ENCODE measurements around the gene LYPLAL1. TPM values are rescaled to one million over a fixed set of nuclear protein-coding genes. Genes with fewer than 3 reads are reported as not detected.
"Not testable (repeated sequence)": the region's sequence is repeated elsewhere in the genome, so short reads cannot be mapped to it uniquely, and the experiment has no call there.

The LYPLAL1 gene
- total RNA-seq, 4 donors from 2014 or later: 7.2 to 26.6 (median 20.6) TPM

DNA sequence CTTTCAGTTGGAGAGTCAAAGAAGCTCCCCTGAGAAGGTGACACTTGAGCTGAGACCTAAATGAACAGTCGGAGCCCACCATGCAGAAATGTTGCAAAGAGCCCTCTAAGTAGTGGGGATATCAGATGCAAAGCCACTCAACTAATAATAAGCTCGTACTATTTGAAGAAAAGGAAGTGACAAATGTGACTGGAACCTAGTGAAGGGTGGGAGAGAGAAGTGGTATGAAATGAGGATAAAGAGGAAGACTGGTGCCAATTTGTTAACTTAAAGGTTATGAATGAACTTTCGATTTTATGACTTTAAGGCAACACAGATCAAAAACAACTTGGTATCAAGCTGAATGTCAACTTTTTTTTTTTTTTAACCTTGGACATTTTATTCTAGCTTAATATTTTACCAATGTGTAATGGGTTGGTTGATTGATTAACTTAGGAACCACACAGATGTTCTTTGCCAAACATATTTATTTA is 14.7 kb downstream of the LYPLAL1 start:
- DNase-seq (ENCODE audit: low spot score) (no peak), ATAC-seq (ENCODE audit: low FRiP score) (no peak)
- TF ChIP-seq, protein P1, sequence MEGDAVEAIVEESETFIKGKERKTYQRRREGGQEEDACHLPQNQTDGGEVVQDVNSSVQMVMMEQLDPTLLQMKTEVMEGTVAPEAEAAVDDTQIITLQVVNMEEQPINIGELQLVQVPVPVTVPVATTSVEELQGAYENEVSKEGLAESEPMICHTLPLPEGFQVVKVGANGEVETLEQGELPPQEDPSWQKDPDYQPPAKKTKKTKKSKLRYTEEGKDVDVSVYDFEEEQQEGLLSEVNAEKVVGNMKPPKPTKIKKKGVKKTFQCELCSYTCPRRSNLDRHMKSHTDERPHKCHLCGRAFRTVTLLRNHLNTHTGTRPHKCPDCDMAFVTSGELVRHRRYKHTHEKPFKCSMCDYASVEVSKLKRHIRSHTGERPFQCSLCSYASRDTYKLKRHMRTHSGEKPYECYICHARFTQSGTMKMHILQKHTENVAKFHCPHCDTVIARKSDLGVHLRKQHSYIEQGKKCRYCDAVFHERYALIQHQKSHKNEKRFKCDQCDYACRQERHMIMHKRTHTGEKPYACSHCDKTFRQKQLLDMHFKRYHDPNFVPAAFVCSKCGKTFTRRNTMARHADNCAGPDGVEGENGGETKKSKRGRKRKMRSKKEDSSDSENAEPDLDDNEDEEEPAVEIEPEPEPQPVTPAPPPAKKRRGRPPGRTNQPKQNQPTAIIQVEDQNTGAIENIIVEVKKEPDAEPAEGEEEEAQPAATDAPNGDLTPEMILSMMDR (IDR thresholded peaks at IDR 0.05): no peak

DNA sequence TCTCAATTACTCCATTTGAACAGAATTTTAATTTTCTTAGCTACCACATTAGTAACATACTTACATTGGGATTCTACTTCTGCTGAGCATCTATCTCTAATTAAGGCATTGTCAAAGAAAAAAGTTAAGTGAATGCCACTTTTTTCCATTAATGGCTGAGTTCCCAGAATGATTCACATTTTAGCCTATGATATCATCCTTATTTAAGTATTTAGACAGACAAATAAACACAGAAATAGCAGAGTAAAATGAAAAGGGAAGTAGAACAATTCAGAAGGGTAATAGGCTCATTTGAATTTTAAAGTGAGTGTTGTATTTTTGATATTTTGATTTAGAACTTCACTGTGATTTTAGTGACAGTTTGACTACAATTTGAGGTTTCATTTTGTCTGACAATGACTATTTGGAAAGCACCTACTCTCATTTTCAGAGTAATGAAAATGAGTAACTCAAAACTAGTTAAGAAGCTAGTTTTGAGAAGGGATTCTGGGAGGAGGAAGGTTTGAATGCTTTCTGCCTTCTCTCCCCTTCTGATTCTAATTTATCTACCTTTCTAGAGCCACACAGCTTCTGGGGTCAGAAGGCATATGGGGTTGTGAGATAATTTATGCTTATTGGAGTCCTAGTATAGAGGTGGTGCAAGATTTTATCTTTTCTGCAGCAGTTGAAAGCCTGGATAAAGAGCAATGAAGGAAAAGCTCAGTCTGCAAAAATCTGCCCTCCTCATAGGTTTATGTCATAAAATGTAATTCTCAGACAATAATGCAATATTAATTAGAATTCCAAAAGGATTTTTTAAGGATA is 15.5 kb downstream of the LYPLAL1 start:
- DNase-seq (ENCODE audit: low spot score): no peak
- TF ChIP-seq, protein P1 (IDR thresholded peaks at IDR 0.05): no peak
- no peak for ATAC-seq (ENCODE audit: low FRiP score)

DNA sequence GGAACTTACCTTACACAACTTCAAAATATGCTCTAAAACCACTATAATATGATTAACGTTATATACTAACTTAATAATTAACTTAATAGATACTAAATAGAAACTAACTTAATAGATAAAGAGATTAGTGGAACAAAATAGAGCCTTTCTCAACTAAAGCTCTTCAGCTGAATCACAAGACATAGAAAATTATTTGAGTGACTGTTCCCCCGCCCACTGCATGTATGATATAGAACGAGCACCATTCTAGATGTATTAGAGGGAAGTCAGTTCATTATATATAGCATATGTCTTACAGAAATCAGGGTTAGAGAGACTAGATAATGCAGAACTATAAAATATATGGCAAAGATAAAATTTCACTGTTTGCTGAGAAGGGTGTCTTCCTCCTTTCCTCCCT is 16.3 kb downstream of the LYPLAL1 start:
- TF ChIP-seq, protein P1 (IDR thresholded peaks at IDR 0.05): no peak
- ATAC-seq (ENCODE audit: low FRiP score) (no peak), DNase-seq (ENCODE audit: low spot score) (no peak)

DNA sequence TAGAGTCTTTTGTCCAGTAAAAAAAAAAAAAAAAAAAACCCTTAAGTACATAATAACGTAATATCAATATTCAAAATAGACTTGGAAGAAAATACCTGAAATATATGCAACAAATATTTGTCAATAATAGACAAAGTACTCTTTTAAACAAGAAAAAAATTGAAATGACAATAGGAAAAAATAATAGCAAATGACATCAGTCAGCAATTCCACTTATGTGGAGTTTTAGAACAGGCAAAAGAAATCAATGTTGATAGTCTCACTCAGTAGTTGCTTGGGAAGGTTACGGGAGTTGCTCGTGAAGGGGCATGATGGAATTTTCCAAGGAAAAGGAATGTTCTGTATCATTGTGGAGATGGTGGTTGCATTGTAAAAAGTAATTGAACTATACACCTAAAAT is 16.9 kb downstream of the LYPLAL1 start:
- no peak for ATAC-seq (ENCODE audit: low FRiP score)
- no peak for DNase-seq (ENCODE audit: low spot score)
- TF ChIP-seq, protein P1 (IDR thresholded peaks at IDR 0.05): no peak

DNA sequence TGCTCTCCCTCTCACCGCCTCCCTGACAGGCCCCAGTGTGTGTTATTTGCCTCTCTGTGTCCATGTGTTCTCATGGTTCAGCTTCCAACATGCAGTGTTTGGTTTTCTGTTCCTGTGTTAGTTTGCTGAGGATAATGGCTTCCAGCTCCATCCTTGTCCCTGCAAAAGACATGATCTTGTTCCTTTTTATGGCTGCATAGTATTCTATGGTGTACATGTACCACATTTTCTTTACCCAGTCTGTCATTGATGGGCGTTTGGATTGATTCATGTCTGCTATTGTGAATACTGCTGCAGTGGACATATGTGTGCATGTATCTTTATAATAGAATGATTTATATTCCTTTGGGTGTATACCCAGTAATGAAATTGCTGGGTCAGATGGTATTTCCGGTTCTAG is 22.2 kb downstream of the LYPLAL1 start:
- ATAC-seq (ENCODE audit: low FRiP score): not testable (repeated sequence)

DNA sequence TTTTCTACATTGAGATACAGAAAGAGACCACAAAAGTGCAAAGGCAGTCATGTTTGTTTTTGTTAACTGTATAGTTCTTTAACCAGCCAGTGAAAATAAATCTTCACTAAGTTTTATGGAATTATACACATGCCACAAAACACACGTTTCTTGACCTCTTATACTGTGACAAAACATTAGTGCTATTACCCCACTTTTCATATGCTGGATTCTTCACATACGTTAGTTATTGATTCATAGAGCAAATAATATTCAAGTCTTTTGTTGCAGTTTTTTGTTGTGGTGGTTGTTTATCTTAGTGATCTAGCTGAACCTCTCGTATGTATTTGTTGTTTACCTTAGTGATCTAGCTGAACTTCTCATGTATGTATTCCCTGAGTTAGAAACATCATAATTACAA is 28.0 kb downstream of the LYPLAL1 start:
- DNase-seq (ENCODE audit: low spot score) (no peak), ATAC-seq (ENCODE audit: low FRiP score) (no peak)
- TF ChIP-seq, protein P1 (IDR thresholded peaks at IDR 0.05): no peak

More for the DNA sequence above, 22.2 kb downstream of the LYPLAL1 start:
- DNase-seq (ENCODE audit: low spot score): not testable (repeated sequence)

DNA sequence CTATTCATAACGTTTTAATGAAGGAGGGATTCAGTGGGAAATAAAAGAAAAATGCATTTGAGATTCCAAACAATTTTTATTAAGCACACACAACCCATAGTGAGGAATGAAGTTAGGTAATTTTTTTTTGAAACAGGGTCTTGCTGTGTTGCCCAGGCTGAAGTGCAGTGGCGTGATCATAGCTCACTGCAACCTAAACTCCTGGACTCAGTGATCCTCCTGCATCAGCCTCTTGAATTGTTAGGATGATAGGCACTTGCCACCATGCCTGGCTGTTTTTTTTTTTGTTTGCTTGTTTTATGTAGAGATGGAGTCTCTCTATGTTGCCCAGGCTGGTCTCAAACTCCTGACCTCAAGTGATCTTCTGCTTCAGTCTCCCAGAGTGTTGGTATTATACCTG is 28.9 kb downstream of the LYPLAL1 start:
- TF ChIP-seq, protein P1 (IDR thresholded peaks at IDR 0.05): no peak
- no peak for DNase-seq (ENCODE audit: low spot score)
- no peak for ATAC-seq (ENCODE audit: low FRiP score)
